ENCODE data around the gene CHSY1.

The CHSY1 gene

DNA sequence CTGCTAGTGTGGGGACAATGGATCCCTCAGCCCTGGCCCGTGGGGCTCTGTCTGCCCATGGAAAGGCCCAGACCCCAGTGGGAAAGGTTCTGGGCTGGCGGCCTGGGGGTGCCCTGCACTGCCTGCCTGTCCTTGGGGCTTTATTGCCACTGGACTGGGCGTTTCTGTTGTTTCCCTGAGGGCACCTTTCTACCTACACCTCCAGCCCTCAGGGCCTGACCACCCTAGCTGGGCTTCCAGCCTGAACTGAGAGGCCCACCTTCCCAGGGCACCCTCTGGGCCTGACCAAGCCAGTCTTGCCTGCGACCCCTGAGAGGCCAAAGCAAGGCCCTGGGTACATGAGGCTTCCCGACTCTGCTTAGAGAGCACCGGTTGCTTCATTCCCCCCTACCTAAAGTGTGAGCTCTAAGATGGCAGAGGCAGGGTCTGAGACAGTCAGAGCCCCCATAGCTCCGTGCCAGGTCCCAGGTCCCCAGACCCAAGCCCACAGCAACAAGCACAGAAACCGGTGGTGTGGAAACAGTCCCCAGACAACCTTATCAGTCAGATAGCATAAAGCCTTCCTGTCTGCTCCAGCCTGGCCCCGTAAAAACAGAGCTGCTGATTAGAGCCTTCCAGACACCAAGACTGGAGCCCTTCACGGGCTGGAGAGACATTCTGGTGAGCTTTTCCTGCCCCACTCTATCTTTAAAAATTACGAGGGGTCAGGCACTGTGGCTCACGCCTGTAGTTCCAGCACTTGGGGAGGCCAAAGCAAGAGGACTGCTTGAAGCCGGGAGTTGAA, 102.8 kb downstream of the CHSY1 start:
- DNase-seq, result no peak

DNA sequence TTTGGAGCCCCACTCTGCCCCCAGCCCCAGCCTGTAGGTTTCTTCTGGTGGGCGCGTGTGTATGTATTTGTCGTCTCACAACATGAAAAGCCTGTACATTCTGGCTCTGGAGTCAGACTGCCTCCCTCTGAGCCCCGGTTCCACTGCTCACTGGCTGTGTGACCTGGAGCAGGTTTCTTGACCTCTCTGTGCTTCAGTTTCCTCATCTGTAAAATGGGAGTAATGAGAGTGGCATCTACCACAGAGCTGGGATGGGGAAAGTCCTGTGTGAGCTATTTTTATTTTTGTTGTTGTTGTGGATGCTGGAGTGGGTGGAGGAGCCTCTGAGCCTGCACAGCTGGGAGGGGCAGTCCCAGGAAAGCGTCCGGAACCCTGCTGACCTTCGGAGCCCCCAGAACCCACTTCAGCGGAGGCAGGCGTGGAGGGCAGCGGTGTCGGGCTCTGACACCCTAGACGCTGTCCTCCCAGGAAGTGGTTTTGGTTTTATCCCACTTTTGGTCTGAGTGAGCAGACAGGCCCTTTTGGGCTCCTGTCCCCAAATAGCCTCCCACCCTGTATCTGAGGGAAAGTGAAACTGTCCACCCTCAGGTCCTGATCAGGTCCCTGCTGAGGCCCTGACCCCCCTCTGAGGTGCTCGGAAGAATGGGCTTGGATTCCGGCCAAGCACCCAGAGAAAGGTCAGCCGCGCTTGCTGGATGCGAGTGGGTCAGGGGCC, 103.5 kb downstream of the CHSY1 start:
- DNase-seq, result no peak

DNA sequence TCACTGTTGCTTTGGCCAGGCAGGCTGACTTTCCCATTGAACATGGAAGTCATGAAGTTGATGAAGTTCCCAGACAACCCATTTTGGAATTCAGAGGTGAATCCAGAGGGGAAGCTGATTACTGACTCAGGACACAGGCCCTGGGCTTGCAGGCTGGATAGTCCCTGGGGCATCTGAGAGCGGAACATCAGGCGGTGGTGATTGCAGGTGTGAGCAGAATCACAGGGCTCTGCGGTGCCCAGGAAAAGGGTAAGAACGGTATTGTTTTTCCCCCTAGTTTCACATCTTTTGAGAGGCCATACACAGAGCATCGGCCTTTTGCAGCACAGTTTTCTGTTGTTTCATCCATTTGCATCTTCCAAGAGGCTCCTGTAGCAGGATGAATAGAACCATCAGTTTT, 104.7 kb downstream of the CHSY1 start:
- no peak for DNase-seq

DNA sequence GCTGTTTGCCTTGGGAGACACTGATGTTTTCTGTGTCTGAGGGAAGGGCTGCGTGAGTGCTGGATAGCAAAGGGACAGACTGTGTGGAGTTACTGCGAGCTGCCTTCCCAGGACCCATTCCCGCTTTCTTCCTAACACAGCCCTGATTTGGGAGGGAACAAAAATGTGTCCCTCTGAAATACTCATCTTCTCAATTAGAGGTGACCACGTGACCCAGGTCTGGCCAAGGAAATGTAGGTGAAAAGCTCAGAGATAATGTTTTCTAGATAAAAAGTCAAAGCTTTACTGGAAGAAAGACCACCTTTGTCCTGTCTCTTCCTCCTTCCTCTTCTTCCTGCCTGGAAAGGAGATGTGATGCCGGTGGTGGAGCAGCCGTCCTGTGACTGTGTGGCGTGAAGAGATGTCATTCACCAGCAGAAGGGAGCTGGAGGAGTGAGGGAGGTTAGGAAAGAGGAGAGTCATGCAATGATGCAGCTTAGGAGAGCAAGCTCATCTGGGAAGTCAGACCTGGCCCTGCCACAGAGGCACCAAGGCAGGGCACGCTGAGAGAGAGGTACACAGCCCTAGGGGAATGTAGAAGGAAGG, 105.6 kb downstream of the CHSY1 start:
- DNase-seq, result no peak

DNA sequence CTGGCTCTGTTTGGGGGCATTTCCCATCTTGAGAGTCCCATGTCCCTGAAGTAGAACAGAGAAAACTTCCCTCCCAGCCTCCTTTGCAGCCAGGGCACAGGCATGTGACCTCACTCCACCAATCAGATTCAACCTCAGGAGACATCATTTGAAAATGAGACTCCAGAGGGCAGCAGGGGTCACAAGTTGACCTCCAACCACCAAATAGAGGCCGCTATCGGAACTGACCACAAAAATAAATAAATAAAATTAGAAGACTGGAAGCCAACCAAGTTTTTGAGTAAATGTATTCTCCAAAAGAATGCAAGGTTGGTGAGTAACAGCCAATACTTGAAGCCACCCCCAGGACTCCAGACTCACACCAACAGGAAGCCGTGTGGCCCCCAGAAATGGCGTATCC, 106.5 kb downstream of the CHSY1 start:
- DNase-seq, result no peak

DNA sequence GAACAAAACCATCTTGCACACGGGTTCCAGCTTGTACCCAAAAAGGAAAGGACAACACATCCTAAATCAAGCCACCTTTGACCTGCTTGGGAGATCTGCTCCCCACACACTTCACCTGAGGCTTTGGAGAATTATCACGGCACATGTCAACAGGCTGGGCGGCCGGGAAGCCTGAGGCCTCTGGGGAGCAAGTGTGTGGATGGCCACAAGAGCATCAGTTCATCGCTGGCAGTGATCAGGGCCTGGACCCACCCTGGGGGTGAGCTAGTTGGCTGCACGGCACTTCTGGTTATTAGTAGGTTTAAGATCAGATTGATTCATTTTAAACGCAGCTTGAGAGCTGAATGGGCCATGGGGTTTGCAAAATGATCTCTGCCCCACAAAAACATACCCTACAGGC, 108.5 kb downstream of the CHSY1 start:
- DNase-seq, result no peak

DNA sequence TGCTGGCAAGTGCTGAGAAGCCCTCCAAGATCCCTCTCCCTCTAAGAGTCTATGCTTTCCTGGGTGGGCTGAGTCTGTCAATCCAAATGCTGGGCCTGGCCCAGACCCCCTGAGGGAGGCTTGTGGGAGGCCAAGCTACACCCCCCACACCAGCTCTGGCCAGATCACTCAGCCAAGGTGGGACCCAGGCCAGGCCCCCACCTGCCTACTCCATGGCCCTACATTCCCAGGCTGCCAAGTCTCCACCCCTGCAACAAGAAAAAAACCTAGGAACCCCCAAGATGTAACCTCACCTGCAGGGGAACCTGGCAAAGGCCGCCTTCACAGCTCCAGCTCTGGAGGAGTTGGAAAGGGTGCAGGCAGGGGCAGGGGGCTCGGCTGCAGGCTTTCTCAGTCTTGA, 109.1 kb downstream of the CHSY1 start:
- no peak for DNase-seq

DNA sequence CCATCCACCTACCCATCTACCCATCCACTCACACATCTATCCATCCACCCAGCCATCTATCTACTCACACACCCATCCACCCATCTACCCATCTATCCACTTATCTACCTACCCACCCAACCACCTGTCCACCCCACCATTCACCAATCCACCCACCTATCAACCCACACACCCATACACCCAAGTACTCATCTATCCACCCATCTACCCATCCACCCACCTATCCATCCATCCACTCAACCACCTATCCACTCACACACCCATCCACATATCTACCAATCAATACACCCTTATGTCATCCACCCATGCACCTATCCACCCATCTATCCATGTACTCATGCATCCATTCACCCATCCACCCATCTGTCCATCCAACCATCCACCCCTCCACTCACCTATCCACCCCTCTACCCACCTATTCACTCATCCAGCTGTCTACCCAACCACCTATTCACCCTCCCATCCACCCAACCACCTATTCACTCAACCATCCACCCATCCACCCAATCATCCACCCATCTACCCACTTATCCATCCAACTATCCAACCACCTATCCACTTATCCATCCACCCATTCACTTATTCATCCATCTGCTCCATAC, 109.8 kb downstream of the CHSY1 start:
- DNase-seq, result no peak

DNA sequence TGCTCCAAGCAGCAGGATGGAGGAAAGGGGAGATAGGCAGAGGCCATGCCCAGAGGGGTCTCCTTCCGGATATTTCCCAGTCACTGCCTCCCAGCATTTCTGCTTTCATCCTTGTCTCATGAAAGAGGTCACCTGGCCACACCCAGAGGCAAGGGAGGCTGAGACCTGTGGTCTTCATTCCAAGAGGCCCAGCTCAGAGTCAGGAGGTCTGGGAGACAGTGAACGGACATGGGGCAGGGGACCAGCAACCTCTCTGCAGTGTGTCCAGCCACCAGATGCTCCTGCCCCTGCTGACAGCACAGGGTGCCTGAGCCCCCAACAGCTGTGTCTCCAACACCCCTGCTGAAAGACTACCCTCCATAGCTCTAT, 111.2 kb downstream of the CHSY1 start:
- no peak for DNase-seq

DNA sequence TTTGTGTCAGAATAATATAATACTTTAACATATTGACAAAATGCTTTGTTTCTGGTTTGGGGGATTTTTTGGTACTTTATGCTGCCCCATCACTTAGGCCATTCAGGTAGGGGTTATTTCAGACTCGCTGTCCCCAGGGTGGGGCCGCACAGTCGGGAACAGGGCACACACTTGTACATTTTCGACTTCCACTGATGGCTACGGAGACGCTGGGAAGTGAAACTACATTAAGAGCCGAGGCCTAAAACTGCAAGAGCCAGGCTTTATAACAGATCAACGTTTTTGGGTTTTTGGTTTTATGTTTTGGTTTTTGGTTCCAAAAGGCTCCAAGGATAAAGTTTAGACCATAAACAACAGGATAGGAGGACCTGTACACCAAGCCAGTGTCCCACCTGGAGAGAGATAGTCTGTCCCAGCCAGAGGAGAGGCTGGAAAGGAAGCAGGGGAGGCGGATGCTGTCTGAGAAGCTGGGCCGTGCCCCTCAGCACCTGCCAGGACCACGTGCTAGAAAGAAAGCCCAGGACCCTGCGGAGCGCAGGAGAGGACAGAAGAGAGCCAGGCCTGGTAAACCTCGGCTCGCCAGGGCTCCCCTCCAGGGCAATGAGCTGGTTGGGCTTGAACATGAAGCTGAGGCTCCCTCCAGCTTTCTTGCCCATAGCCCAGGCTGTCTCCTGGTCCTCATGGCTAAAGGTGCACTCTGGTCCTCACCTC, 111.7 kb downstream of the CHSY1 start:
- DNase-seq, result no peak

DNA sequence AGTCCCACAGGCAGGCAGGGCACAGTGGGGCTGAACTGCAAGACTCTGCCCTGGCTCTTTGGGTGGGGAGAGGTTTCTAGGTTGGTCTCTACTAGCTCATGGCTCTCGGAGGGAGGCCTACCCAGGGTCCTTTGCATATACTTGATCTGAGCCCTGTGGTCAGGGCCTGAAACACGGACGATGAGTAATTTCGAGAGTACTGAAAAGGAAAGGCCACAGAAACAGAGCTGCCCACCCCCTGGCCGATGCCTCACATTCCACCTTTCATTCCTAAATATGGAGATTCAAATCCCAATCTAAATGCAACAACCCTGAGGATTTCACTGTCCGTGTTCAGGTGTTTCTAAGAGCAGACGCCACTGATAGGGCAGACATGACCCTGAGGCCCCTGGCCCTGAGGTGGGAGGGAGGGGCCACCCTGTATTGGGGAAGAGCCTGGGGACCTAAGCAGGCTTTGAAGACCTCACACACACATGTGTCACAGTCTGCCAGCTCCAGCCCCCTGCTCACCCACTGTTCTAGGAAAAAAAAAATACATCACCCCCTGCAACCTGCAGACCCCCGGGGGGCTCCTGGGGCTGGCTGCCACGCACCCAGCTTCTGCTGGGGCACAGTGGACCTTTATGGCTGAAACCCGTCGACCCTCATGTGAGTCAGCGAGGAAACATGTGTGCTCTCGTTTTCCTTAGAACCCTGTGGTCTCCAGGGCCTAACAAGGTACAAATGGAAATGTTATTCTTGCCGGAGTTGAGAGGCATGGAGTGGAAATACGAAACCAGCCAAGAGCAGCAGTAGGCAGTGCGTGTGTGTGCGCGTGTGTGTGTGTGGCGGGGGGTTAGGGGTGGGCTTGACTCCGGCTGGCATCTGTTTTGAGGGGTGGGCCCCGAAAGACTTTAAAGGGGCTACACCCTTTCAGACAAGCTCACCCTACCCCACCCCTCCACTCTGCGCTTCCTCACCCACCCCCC, 112.7 kb downstream of the CHSY1 start:
- DNase-seq, result no peak

DNA sequence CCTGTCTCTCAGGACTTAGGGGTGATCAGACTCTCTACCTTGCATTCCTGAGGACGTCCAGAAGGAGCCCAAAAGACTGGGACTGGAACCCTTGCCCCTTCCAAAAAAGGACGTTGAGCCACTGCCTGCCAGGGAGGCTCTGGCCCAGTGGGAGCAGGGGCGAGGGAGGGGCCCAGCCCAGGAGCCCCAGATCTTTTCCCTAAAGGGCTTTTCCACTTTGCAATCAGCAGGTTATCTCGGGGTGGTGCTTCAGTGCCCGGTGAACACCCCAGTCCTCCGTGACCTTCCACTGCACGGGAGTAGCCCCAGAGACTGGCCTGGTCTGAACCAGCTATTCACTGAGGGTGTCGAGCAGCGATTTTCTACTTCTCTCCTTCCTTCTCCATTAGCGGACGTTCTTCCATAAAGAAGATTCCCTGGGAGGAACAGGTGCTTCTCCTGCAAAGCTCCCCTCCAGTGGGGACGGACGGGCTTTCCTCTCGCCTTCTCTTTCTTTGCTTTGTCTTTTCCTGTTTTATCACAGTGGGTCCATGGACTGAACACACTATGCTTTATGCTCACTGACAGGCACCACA, 113.7 kb downstream of the CHSY1 start:
- no peak for DNase-seq

DNA sequence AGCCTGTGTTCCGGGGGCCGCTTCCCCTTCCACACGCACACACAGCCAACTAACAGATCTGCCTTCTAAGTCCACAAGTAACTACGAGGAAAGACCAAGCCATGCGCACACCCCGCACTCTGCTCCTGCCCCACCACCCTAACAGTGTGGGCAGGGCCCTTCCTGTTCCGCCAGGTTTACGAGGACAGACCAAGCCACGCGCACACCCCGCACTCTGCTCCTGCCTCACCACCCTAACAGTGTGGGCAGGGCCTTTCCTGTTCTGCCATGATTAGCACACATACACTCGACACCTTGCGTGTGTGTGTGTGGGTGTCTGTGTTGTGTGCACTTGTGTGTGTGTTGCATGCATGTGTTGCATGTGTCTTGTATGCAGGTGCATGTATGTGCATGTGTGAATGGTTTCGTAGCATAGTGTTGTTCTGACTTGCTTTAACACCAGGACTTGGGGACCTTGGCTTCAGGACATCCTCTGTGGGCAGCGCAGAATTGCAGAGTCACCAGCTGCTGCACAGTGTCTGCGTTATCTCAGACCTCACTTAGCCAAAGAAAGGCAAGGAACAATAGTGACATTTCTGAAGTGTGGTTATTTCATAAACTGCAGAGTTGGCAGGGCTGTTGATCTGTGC, 114.4 kb downstream of the CHSY1 start:
- no peak for DNase-seq

DNA sequence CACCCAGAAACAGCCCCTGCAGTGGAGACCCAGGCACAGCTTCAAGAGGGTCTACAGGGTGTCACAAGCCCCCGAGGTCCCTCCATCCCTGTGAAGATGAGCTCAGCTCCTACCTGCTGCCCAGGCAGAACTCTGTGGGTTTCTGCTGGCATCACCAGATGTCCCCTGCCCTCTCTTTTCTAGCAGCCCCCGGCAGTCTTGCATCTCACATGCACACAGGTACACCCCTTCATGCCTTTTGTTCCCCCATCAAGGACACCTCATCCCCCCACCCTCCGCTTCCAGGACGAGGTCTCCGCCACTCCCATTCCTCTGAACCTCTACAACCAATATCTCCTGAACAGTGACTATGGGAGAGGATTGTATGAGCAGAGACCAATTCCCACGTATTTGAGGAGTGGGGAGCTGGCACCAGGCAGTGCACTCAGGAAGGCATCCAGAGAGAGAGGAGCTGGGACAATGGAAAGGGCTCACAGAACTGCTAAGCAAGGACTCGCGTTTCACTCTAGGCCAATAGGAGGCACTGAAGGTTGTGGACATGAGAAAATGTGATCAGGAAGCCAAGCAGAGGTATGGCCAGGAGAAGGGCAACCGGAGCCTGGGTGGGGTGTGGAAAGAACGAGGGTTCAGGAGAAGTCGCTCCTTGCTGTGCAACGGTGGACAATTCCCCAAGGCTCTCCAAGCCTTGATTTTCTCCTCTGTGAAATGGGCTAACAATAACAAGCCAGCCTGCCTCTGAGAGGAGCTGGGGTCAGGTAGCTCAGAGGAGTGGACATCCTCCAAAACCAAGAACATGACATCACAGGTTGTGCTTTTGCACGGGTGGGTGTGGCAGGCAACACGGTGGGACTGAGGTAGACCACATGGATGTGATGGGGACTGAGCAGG, 115.2 kb downstream of the CHSY1 start:
- no peak for DNase-seq

DNA sequence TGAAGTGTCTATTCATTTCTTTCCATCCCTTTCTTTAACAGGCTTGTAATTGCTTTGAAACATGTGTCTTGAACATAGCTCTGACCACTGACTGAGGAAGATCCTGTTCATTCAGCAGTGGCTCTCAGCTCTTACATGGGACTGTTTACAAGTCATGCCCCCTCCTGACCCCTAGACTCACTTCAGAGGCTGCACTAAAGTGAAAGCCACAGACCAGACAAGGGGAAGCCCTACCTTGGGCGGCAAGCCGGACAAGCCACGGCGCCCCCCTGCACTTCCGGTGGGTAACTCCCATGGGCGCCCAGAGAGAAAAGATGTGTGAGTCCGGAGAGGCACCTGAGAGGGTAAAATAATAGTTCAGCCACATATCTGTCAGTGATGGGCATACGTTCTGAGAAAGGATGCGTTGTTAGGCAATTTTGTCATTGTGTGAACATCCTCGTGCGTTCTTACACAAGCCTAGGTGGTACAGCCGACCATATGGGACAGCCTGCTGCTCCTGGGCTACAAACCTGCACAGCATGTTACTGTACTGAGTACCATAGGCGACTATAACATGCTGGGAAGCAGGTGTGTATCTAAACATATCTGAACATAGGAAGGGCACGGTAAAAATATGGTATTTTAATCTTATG, 116.2 kb downstream of the CHSY1 start:
- no peak for DNase-seq

DNA sequence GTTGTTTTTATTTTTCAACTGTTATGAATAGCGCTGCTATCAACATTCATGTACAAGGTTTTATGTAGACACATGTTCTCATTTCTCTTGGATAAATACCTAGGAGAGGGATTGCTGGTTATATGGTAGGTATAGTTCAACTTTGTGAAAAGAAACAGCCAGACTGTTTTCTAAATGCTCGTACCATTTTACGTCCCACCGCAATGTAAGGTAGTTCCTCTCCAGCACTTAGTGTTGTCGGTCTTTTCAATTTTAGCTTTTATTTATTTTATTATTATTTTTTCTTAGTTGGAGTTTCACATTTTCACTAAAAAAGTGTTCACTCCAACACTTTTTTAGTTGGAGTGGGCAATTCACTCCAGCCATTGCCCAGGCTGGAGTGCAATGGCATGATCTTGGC, 117.1 kb downstream of the CHSY1 start:
- DNase-seq, result no peak

DNA sequence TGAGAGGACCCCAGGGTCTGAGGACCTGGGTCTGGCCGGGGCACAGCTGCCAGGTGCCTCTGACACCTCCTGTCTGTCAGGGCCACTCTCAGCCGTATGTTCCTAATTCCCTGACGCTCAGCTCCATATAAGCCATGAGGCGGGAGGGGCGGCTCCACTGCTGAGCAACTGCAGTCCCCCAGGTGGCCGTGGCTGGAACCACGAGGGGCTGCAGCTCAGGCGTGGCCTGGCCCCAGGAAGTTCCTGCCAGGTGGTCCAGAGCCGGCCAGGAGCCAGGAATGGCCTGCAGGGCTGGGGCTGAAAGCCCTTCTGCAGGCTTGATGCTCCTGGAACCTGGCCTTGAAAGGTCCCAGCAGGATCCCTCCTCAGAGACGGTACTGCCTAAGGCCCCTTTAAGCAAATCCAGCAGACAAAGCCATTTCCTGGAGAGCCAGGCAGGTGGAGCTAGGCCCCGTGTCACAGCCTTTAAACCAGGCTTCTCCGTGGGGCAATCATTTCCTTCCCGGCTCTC, 118.0 kb downstream of the CHSY1 start:
- DNase-seq, result peak; percentile 60

DNA sequence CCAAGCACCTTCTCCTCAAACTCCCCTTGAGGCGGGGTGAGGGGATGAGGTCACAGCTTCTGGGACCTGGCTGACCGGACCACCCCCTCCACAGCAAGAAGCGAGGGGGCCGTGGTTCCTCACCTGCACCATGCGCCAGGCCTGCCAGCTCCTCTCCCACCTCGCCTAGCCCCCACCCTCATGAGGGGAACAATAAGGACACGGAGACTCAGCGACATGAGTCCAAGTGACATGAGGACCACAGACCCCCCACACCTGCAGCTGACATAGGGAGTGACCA, 118.7 kb downstream of the CHSY1 start:
- no peak for DNase-seq

DNA sequence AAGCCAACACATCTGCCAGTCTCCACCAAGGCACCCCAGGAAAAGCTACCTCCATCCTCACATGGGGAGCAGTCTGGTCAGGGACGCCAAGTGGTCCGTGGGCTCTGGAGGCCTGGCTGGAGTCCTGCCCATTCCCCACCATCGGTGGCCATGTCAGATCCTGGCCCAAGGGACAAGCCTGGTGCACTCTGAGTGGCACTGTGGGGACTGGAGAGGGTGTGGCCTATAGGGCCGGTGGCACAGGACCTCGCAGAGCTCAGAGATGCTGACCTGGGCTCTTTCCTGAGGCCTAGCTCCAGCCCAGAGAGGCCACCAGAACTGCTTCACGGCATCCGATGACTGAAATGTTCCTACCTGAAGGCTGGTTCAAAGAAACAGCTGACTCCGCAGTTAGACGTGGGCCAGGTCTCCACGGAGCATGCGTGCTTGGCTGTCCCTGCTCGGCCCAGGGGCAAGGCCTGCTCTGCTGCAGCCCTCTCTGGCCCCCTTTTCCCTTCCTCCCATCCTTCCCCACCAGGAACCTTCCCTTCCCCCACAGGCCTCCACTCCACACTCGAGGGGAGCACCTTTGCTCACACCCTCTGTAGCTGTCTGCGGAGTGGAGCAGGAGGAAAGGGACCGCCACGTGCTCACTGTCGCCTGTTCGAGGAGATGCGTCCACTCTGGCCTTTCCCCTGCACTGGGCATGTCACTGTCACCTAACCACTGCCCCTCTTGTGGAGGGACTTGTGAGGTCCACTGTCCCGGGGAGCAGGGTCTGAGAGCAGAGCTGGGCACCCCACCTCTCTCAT, 119.3 kb downstream of the CHSY1 start:
- no peak for DNase-seq
